Duodenal mucosa (tissue), 2 donors: ENCODE results near the gene JSRP1.
A peak's percentile ranks its signal among the peaks of the same experiment; 100 is the strongest.
"Not testable (repeated sequence)": the region's sequence is repeated elsewhere in the genome, so short reads cannot be mapped to it uniquely, and the experiment has no call there.

Experiments
- H3K27ac ChIP-seq: one replicate; pipeline ENCODE4 v1.7.0; 2013; ENCODE audit warnings: low read depth, low read length
- H3K27me3 ChIP-seq, 2 donors: one replicate each; pipeline ENCODE4 v1.7.0; 2013; ENCODE audit warnings: low read length in 2 of 2, control low read depth in 1 of 2; ENCODE audit not compliant: insufficient read depth in 2 of 2, control insufficient read depth in 1 of 2
- H3K36me3 ChIP-seq, 2 donors: one replicate each; pipeline ENCODE4 v1.7.0; 2013; ENCODE audit warnings: low read length in 2 of 2, control low read depth in 1 of 2; ENCODE audit not compliant: insufficient read depth in 2 of 2, control insufficient read depth in 1 of 2
- H3K4me1 ChIP-seq, 2 donors: one replicate each; pipeline ENCODE4 v1.7.0; 2013; ENCODE audit warnings: low read length in 2 of 2, control low read depth in 1 of 2; ENCODE audit not compliant: insufficient read depth in 2 of 2, control insufficient read depth in 1 of 2
- H3K4me3 ChIP-seq, 2 donors: one replicate each; pipeline ENCODE4 v1.7.0; 2013; ENCODE audit warnings: low read length in 2 of 2, low read depth in 1 of 2
- H3K9ac ChIP-seq, 2 donors: one replicate each; pipeline ENCODE4 v1.7.0; 2013; ENCODE audit warnings: low read length in 2 of 2, low read depth in 1 of 2
- H3K9me3 ChIP-seq, 2 donors: one replicate each; pipeline ENCODE4 v1.7.0; 2013; ENCODE audit warnings: low read length in 2 of 2, control low read depth in 1 of 2; ENCODE audit not compliant: control insufficient read depth in 1 of 2

JSRP1 gene

GRCh38 chr19:2282062-2282861, 26.0 kb upstream of the JSRP1 start, which contains the start of gene PEAK3:
Gene PEAK3 (minus strand): TSS chr19:2282175. CDS start chr19:2280931, 1,244 bp downstream.
- Histone ChIP-seq H3K4me3 (peak within 1 kb of the TSS; percentile 50 to 56), H3K36me3 (no peaks in the 10 kb centered on the region), H3K27ac (peak within 1 kb of the TSS; percentile 32), H3K27me3 (peaks cover 0 to 9% of the 10 kb centered on the region in 2 donors), H3K4me1 (no peaks in the 10 kb centered on the region), H3K9me3 (no peaks in the 10 kb centered on the region), H3K9ac (peak within 1 kb of the TSS in 1 of 2 donors; percentile 18)

- Histone ChIP-seq H3K9ac (peak overlapping the region in 1 of 2 donors; percentile 18), H3K27ac (peak overlapping the region; percentile 32), H3K4me3 (peak overlapping the region; percentile 50 to 56)
- not testable (repeated sequence) for H3K9me3 ChIP-seq, H3K4me1 ChIP-seq, H3K27me3 ChIP-seq, H3K36me3 ChIP-seq
Observed at GRCh38 chr19:2281265-2282061, 25.2 kb upstream of the JSRP1 start.

GRCh38 chr19:2280633-2281264, 24.5 kb upstream of the JSRP1 start:
- Histone ChIP-seq H3K27me3 (peaks cover 0 to 7% of the 10 kb centered on the region in 2 donors), H3K4me1 (peaks cover 5 to 6% of the 10 kb centered on the region in 2 donors), H3K27ac (no peak overlapping the region), H3K9ac (no peak overlapping the region), H3K9me3 (no peaks in the 10 kb centered on the region), H3K36me3 (no peaks in the 10 kb centered on the region), H3K4me3 (no peak overlapping the region)

GRCh38 chr19:2278459-2279158, 22.4 kb upstream of the JSRP1 start:
- H3K4me3 ChIP-seq, result peak overlapping the region; percentile 8 to 43
- peaks cover 0 to 3% of the 10 kb centered on the region in 2 donors for H3K27me3 ChIP-seq
- no peak overlapping the region for H3K9ac ChIP-seq
- H3K4me1 ChIP-seq, result peaks cover 20 to 21% of the 10 kb centered on the region in 2 donors
- no peaks in the 10 kb centered on the region for H3K9me3 ChIP-seq
- H3K27ac ChIP-seq, result no peak overlapping the region
- peaks cover 0 to 4% of the 10 kb centered on the region in 2 donors for H3K36me3 ChIP-seq

- H3K27ac ChIP-seq, result no peak overlapping the region
- H3K36me3 ChIP-seq, result peaks cover 0 to 12% of the 10 kb centered on the region in 2 donors
- H3K9me3 ChIP-seq, result no peaks in the 10 kb centered on the region
- no peak overlapping the region for H3K4me3 ChIP-seq
- H3K4me1 ChIP-seq, result peaks cover 28 to 32% of the 10 kb centered on the region in 2 donors
- no peak overlapping the region for H3K9ac ChIP-seq
- peaks cover 0 to under 1% of the 10 kb centered on the region in 2 donors for H3K27me3 ChIP-seq
Observed at GRCh38 chr19:2277138-2277537, 20.9 kb upstream of the JSRP1 start.

- Histone ChIP-seq H3K9ac (no peak overlapping the region), H3K9me3 (no peaks in the 10 kb centered on the region), H3K36me3 (peaks cover 6 to 16% of the 10 kb centered on the region in 2 donors), H3K4me3 (no peak overlapping the region), H3K4me1 (peaks cover 33 to 37% of the 10 kb centered on the region in 2 donors), H3K27ac (no peak overlapping the region), H3K27me3 (no peaks in the 10 kb centered on the region)
Observed at GRCh38 chr19:2276429-2276986, 20.3 kb upstream of the JSRP1 start.

GRCh38 chr19:2275588-2276428, 19.6 kb upstream of the JSRP1 start:
- Histone ChIP-seq H3K4me1 (peaks cover 34 to 41% of the 10 kb centered on the region in 2 donors), H3K9me3 (no peaks in the 10 kb centered on the region), H3K4me3 (no peak overlapping the region), H3K36me3 (peaks cover 7 to 17% of the 10 kb centered on the region in 2 donors), H3K27me3 (no peaks in the 10 kb centered on the region), H3K27ac (no peak overlapping the region), H3K9ac (no peak overlapping the region)

GRCh38 chr19:2274931-2275535, 18.8 kb upstream of the JSRP1 start:
- H3K27me3 ChIP-seq, result no peaks in the 10 kb centered on the region
- peaks cover 7 to 17% of the 10 kb centered on the region in 2 donors for H3K36me3 ChIP-seq
- peak overlapping the region; percentile 20 for H3K27ac ChIP-seq
- H3K4me3 ChIP-seq, result no peak overlapping the region
- H3K4me1 ChIP-seq, result peaks cover 34 to 41% of the 10 kb centered on the region in 2 donors
- H3K9me3 ChIP-seq, result no peaks in the 10 kb centered on the region
- no peak overlapping the region for H3K9ac ChIP-seq
